DLD1 (cell line): ENCODE data around the gene MIB2.

ENCODE experiments used
- in situ Hi-C: cut with HindIII; loops from 2 replicates; pipeline ENCODE4 v1.10.0; 2017; ENCODE audit warnings: low sequenced_read_pairs

Gene MIB2

DNA sequence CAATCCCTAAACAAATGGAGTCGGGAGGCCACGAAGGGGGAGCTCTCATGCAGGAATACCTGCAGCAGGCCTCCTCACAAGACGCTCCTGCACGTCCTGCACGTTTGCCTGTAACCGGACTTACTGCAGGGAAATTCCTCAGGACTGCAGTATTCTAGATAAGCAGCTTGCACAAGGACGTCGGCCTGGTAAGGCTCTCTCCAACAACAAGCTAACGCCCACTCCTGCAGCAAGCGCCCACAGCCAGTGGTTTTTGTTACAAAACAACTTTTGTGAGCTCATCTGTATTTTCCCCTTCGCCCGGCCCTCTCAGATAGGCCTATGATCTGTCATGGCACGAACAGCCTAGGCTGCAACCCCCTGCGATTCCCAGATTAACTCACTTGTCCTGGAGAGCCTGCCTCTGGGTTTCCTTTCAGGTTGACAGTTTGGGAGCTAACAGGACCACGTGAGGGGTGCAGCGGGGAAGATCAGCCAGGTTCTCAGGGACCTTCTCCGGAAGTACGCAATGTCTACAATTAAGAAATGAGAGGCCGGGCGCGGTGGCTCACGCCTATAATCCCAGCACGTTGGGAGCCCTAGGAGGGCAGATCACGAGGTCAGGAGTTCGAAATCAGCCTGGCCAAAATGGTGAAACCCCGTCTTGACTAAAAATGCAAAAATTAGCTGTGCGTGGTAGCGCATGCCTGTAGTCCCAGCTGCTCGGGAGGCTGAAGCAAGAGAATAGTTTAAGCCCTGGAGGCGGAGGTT, 921 bp upstream of the MIB2 start:
- in situ Hi-C loops: no loop called here

DNA sequence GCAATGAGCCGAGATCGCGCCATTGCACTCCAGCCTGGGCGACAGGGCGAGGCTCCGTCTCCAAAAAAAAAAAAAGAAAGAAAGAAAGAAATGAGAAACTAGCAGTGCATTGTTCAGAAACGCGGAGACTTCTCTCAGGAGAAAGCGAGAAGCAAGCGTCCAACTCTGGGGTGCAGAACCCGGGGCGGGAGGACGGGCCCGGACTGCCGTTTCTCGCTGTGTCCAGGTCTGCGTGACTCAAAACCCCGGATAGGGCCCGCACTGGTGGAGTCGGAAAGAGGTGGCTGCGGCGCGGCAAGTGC, 395 bp upstream of the MIB2 start:
- in situ Hi-C loops: no loop called here

DNA sequence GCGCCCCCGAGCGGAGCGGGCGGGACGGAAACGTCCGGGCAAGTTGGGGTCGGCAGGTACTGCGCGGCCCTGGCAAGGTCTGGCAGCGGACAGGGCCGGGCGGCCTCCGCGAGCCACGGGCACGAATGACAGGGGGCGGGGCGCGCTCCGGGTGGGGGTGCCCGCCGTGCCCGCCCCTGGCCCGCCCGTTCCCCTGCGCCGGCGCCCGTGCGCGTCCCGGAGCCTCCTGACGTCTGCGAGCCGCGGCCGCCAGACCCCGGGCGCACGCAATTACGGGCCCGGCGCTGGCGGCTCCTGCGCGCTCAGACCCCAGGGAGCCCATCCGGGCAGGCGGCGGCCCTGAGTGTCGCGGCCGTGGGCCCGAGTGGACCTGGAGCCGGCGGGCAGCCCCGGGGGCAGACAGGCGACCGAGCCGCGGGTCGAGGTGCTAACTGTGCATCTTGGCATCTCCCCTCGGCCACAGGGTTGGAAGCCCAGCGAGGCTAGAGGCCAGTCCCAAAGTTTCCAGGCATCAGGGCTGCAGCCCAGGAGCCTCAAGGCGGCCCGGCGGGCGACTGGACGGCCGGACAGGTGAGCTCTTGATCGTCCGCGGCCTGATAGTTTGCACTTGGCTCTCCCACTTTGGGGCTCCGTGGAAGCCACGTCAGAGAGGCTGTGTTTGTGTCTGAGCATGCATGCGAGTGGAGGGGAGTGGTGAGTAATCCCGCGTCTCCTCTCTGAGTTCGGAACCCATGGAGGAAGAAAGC, 918 bp downstream of the MIB2 start:
- in situ Hi-C loops: no loop called here

DNA sequence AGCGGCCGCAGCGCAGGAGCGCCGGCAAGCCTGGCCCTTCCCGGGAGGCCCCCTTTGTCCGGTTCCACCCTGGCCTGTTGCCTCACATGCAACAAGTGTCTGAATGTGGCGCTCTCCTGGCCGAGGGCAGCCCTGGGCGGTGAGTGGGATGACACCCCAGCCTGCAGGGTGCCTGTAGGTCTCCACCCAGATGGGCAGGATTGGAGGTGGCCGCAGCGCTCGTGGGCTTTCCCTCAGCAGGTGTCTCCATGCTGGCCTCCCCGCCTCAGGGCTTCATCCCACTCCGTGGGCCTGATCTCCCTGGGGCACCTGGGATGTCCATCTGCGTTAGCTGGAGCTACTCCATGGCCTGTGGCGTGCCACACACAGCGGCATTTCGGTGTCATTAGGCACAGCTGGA, 1.5 kb downstream of the MIB2 start:
- in situ Hi-C loops: no loop called here

DNA sequence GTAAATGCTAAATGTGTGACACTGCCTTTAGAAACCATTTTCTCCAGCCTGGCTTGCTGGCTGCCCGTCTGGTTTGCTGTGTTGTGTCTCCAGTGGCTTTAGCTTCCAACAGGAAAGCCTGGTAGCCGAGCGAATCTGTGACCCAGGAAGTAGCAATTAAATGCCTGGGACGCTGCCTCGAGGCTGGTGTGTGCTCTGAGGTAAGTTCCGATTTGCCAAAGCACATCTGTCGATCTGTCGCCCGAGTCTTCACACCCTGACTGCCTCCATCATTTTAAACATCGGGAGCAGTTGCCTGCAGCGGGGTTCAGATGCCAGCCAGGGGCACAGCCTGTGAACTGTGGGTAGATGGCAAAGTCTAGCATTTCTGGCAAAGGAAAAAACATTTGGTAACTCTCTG, 2.2 kb downstream of the MIB2 start:
- in situ Hi-C loops: no loop called here

DNA sequence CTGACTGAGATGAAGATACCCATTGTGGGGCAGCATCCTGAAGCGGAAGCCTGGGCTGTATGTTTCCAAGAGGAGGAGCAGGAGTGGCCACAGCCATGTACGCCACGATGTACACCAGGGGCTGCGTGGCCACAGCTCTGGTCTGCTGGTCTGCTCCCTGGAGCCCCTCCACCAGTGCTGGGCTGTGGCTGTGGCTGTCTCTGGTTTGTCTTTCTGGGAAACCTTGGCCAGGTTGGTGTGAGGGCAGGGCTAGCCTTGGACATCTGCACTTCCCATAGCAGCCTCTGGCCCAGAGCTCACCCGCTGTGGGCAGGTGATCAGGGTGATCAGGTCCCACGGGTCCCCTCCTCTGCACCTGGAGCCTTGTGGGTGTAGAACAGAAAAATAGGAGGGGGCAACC, 2.6 kb downstream of the MIB2 start:
- in situ Hi-C loops: no loop called here

DNA sequence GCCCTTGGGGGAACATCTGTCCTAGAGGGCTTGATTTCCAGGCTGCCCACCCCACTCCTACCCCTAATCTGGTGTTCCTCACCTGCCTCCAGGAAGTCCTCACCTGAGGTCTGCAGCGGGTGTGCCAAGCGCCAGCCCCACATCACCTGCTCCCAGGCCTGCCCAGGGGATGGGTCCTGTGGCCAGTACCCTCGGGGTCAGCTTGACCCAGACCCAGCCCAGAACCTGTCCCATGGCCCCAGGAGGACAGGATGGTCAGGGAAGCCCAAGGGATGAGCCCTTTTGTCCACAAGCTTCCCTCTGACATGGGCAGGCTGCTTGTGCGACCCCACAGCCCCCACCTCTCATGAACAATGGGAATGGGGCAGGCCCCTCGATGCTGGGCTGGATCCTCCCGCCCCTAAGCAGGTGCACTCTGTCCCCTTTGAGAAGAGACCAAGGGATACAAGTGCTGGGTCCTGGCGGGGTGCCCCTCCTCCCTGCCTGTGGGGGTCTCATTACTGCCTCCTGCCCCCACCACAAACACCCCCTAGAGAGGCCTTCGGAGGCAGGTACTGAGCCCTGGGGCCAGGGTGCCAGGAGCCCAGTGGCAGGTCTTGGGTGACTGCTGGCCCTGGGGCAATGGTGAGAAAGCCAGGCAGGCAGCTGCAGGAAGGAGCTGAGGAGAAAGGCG, 3.2 kb downstream of the MIB2 start:
- in situ Hi-C loops: no loop called here

DNA sequence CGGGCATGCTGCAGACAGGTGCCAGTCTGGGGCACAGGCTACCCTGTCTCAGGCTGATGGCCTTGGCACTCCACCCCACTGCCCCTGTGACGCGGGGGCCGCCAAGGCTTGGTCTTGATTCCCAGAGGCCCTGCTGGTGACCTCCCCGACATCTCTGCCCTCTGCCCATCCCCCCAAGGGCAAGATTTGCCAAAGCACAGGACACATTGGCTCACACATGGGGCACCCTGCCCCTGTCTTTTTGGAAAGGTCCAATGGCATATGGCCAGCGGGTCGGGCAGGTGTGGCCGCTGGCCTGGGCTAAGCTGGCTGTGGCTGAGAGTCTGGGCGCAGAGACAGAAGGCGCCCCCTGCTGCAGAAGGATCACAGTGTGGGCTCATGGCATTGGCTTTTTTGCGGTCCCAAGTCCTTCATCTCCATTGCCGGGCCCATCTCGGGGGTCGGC, 4.6 kb downstream of the MIB2 start:
- in situ Hi-C loops: no loop called here

DNA sequence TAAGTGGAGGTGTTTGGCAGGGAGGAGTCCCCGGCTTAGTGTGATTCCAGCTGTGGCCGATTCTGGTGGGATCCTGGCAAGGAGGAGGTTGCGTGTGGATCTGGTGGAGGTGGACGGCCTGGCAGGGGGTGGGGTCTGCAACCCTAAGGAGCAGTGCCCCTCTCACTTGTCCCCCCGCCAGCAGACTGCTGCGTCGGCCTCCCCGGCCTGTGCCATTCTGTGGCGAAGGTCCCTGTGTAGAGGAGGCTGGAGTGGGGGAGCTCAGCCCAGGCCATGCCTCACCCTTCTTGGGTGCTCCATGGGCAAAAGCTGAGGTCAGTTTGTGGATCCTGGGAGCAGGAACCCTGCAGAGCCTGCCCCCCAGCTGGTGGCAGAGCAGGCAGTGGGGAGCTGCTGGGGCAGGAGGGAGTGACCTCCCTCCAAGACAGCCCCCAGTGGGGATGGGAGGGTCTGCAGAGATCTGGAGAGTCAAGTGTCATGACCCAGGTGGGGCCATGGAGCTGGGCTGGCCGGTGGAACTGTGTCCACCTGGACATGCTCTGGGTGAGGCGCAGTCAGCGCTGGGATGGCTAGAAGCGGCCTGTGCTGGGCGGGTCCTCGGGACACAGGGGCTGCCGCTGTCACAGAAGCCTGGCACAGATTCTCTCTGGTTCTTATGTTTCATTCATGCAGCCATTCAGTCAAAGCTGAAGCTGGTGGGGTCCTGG, 5.3 kb downstream of the MIB2 start:
- in situ Hi-C loops: no loop called here

DNA sequence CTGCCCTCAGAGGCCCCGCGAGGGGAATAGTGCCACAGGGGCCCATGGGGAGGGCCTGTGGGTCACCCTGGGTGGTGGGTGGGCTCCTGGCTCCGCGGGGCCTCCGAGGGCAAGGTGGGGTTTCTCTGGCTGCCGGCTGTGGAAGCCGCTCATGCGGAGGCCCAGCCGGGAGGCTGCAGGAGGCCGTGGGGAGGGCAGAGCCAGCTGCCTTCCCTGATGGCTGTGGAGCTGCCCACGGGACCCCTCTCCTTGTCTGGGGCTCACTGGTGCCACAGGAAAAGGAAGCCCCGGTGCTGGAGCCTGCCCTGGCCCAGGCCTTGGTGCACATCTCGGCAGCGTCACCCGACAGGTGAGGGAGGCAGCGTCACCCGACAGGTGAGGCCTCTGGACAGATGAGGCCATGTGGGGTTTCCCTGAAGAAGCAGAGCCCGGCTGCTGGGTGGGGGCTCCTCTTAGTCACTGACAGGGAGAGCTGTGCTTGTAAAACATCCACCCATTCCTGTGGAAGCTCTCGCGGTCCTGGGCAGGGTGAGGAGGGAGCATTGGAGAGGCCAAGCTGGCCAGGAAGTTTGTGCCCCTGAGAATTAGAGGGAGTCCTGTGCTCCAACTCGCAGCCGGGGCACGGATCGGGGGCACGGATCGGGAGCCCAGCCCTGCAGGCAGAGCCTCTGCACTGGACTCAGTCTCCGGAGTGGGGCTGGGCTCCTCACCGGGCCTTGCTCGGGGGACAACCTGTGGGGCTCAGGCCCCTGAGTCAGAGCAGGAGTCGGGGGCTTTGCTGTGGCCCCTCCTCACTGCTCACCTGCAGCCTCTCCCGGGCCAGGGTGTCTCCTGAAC, 6.1 kb downstream of the MIB2 start:
- in situ Hi-C loops: no loop called here

DNA sequence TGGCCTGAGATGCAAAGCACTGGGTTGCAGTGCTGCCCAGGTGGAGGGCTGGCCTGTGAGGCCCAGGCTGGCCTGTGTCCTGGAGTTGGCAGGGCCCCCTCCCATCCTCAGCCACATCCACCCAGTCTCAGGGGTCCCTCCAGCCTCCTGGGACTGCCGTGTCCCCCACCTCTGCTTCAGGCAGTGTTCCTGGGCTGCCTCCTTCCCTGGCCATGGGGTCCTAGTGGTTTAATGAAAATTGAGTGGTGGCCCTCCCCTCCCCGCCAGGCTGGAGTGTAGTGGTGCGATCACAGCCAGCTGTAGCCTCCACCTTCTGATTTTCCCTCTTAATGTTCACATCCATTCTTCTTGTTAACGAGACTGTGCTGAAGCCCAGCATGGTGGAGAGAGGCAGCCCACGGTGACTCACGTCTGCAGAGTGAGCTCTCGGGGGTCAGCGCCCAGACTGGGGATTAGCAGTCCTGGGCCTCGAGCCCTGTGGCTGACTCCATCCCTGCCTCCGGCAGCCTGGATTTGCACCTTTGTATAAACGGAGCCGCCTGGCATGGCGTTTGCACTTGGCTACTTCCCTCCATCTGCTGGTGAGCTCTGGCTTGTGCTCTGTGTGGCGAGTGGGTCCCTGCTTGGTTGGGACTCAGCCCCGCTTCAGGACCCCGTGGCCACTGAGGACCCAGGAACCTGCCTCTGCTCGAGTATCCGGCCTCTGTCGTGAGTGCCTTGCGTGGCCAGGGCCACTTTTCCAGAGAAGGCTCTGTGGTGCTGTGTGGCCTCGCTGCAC, 6.9 kb downstream of the MIB2 start:
- in situ Hi-C loops: no loop called here

DNA sequence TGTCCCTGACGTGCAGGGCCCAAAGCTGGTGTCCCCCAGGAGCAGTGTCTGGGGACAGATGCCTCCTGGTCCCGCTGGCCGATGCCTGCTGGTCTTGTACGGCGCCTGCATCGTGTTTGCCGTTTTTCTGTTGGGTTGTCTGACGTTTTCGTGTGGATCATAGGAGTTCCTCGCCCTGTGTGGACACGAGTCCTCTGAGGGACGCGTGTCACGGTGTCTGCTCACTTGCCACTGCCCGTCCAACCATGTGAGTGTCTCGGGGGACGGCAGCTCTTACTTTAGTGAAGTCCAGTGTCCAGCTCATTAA, 7.4 kb downstream of the MIB2 start:
- in situ Hi-C loops: no loop called here

DNA sequence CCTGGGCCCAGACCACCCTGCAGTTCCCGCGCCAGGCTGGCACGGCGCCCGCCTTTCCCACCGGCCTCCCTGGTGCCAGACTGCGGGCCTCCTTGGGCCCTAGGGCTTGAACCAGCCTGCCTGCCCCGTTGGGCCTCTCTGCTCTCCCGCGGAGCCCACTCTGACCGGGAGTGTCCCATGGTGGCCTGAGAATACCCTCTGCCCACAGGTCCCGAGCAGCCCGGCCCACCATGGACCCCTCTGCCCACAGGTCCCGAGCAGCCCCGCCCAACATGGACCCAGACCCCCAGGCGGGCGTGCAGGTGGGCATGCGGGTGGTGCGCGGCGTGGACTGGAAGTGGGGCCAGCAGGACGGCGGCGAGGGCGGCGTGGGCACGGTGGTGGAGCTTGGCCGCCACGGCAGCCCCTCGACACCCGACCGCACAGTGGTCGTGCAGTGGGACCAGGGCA, 7.9 kb downstream of the MIB2 start:
- in situ Hi-C loops: no loop called here

DNA sequence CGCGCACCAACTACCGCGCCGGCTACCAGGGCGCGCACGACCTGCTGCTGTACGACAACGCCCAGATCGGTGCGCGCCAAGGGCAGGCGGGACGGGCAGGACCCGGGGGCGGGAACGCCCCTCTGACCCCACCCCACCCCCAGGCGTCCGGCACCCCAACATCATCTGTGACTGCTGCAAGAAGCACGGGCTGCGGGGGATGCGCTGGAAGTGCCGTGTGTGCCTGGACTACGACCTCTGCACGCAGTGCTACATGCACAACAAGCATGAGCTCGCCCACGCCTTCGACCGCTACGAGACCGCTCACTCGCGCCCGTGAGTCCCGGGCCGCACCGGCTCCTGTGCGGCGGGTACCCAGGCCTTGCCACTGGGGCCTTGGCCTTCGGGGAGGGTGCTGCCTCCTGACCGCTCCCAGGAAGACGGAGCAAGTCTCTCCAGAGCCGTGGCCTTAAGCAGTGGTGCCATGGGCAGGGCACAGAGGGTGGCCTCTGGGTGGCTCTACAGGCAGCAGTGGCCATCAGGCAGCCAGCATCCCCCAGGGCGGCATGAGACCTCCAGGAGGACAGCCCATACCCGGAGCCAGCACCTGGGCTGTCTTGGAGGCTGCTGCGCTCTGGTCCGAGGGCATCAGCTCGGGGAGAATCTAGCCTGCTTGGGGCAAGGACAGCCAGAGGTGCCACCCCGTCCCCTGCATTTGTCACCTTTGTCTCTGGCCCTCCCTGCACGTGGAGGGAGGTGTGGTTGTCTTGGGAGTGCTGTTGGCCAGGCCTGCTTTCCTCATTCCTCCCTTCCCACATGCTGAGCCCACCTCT, 8.5 kb downstream of the MIB2 start:
- in situ Hi-C loops: no loop called here

DNA sequence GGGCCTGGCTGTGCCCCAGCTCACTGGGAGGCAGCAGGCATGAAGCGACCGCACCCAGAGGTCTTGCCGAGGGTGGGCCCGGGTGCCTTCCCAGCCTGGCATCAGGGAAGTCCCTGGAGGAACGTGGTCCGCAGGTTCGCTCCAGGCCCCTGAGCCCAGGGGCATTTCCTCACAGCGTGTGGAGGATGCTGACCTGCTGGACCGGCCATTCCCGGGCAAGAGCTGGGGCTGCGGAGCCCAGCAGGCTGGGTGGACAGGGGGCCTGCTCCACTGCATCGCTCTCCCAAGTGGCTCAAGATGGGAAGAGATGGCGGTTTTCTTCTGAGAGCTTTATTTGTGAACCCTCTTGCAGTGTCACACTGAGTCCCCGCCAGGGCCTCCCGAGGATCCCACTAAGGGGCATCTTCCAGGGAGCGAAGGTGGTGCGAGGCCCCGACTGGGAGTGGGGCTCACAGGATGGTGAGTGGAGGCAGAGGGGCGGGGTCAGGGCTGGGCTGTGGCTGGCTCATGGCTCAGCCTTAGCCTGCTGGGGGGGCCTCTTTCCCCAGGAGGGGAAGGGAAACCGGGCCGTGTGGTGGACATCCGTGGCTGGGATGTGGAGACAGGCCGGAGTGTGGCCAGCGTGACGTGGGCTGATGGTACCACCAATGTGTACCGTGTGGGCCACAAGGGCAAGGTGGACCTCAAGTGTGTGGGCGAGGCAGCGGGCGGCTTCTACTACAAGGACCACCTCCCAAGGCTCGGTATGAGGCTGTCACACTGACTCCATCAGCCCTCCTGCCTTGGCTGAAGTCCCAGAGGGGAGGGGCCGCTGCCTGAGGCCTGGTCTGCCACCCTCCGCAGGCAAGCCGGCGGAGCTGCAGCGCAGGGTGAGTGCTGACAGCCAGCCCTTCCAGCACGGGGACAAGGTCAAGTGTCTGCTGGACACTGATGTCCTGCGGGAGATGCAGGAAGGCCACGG, 9.4 kb downstream of the MIB2 start:
- in situ Hi-C loops: no loop called here

DNA sequence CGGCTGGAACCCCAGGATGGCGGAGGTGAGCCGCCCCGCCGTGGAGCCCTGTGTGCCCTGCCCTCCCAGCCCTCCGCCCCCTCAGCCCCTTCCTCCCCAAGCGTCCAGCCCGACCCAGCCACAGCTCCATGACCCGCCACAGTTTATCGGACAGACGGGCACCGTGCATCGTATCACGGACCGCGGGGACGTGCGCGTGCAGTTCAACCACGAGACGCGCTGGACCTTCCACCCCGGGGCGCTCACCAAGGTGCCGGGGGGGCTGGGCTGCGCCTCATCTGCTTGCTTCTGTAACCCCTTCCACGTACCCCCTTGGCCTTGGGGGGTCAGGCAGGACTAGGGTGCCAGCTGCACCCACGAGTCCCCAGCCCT, 10.1 kb downstream of the MIB2 start:
- in situ Hi-C loops: no loop called here

DNA sequence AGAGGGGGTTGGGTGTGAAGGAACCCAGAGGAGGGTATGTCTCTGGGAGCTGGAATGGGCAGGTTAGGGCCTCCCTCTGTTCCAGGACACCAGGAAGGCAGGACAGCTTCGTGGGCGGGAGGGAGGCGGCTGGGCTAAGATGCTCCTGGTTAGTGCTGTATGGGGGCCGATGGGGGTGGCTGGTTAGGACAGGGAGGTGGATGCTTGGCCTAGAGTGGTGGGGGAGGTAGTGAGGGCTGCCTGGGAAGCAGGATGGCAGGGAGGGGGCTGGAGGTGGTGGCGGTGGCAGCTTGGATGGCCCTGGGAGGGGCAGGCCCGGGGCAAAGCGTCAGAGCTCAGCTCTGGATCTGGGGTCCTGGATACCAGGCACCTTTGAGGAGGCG, 10.5 kb downstream of the MIB2 start:
- in situ Hi-C loops: no loop called here
